PC-3 (cell line): ENCODE measurements around the gene SHTN1. TPM values are rescaled to one million over a fixed set of nuclear protein-coding genes. Genes with fewer than 3 reads are reported as not detected.

Experiments
- ATAC-seq: fragments of 200-7000 bp; cut with Tn5 transposase; 2 replicates; pipeline ENCODE4 v1.9.1; 2020; ENCODE audit warnings: mild to moderate bottlenecking, moderate library complexity
- BruUV-seq: library from RNA; stranded (reverse); fragments of 400-500 nt; replicated peaks from 2 replicates; lab custom pipeline; 2021; lab: Mats Ljungman, UMichigan
- CTCF ChIA-PET: fragments of 300-600 bp; sonication (Branson Sonifier 250); formaldehyde crosslinking; loops from one replicate; lab custom pipeline; 2022; ENCODE audit warnings: antibody characterized with exemption; lab: Charles Lee
- POLR2A ChIA-PET: fragments of 300-600 bp; sonication (Branson Sonifier 250); formaldehyde crosslinking; loops from one replicate; lab custom pipeline; 2022; ENCODE audit warnings: antibody characterized with exemption; ENCODE audit not compliant: unreplicated experiment; lab: Charles Lee
- DNase-seq: peaks from one replicate; pipeline ENCODE4 v3.0.0-alpha.2; 2015
- H2AFZ ChIP-seq: fragments of 300-600 bp; sonication (generic); 2 replicates; pipeline ENCODE4 v1.6.0; 2016; ENCODE audit warnings: antibody characterized with exemption, low read length
- H3F3A ChIP-seq: fragments of 300-600 bp; sonication (generic); one replicate; pipeline ENCODE4 v1.6.0; 2017; ENCODE audit warnings: antibody characterized with exemption, low read length, control low read depth, mild to moderate bottlenecking; ENCODE audit not compliant: unreplicated experiment
- H3K27ac ChIP-seq: fragments of 300-600 bp; sonication (generic); 2 replicates; pipeline ENCODE4 v1.5.1; 2016; ENCODE audit warnings: mild to moderate bottlenecking, low read length
- H3K27me3 ChIP-seq: fragments of 300-600 bp; sonication (generic); 2 replicates; pipeline ENCODE4 v1.6.1; 2016; ENCODE audit warnings: low read length, mixed read lengths
- H3K36me3 ChIP-seq: fragments of 300-600 bp; sonication (generic); 2 replicates; pipeline ENCODE4 v1.6.1; 2016; ENCODE audit warnings: low read depth, mixed run types, low read length, mixed read lengths
- H3K4me1 ChIP-seq: fragments of 300-600 bp; sonication (generic); 2 replicates; pipeline ENCODE4 v1.5.1; 2016; ENCODE audit warnings: low read length; ENCODE audit not compliant: insufficient read depth
- H3K4me2 ChIP-seq: fragments of 300-600 bp; sonication (generic); 2 replicates; pipeline ENCODE4 v1.6.0; 2016; ENCODE audit warnings: low read length
- H3K4me3 ChIP-seq: fragments of 300-600 bp; sonication (generic); 2 replicates; pipeline ENCODE4 v1.5.1; 2016; ENCODE audit warnings: mild to moderate bottlenecking, low read length, mixed read lengths
- H3K79me2 ChIP-seq: fragments of 300-600 bp; sonication (generic); 2 replicates; pipeline ENCODE4 v1.6.1; 2017; ENCODE audit warnings: low read length, mixed read lengths
- H3K9ac ChIP-seq: fragments of 300-600 bp; sonication (generic); 2 replicates; pipeline ENCODE4 v1.6.0; 2016; ENCODE audit warnings: mild to moderate bottlenecking, low read length
- H3K9me2 ChIP-seq: fragments of 300-600 bp; sonication (generic); replicated peaks from 2 replicates; pipeline ENCODE4 v1.6.1; 2016; ENCODE audit warnings: mixed run types, low read length, mixed read lengths
- H3K9me3 ChIP-seq: fragments of 300-600 bp; sonication (generic); 2 replicates; pipeline ENCODE4 v1.6.1; 2016; ENCODE audit warnings: low read length, mixed read lengths
- H4K20me1 ChIP-seq: fragments of 300-600 bp; sonication (generic); 2 replicates; pipeline ENCODE4 v1.6.1; 2016; ENCODE audit warnings: low read length, mixed read lengths
- EZH2 ChIP-seq: fragments of 300-600 bp; sonication (generic); IDR thresholded peaks from one replicate; pipeline ENCODE4 v1.6.1; 2017; ENCODE audit warnings: antibody characterized with exemption, mild to moderate bottlenecking, low read length; ENCODE audit not compliant: unreplicated experiment
- EZH2phosphoT487 ChIP-seq: fragments of 300-600 bp; sonication (generic); IDR thresholded peaks from 2 replicates; pipeline ENCODE4 v1.6.1; 2018; ENCODE audit warnings: mild to moderate bottlenecking, antibody characterized with exemption, low read length, borderline replicate concordance
- intact Hi-C: fragments of 100-400 bp; cut with micrococcal nuclease; formaldehyde crosslinking; loops from 2 replicates; pipeline ENCODE4 v1.9.0; 2023
- total RNA-seq: library from RNA; depleted of rRNA; stranded (reverse); fragments of >200 nt; gene quantifications from 2 replicates; pipeline ENCODE4 v1.2.3, GENCODE V29; 2014
- TF ChIP-seq, protein P1 (sequence below): fragments of 300-600 bp; sonication (generic); conservative IDR thresholded peaks from 2 replicates; pipeline ENCODE4 v1.5.1; 2017; ENCODE audit warnings: antibody characterized with exemption, low read depth, mild to moderate bottlenecking, low read length

The SHTN1 gene
- total RNA-seq, 1 experiment from 2014 or later: 13.0 TPM

DNA sequence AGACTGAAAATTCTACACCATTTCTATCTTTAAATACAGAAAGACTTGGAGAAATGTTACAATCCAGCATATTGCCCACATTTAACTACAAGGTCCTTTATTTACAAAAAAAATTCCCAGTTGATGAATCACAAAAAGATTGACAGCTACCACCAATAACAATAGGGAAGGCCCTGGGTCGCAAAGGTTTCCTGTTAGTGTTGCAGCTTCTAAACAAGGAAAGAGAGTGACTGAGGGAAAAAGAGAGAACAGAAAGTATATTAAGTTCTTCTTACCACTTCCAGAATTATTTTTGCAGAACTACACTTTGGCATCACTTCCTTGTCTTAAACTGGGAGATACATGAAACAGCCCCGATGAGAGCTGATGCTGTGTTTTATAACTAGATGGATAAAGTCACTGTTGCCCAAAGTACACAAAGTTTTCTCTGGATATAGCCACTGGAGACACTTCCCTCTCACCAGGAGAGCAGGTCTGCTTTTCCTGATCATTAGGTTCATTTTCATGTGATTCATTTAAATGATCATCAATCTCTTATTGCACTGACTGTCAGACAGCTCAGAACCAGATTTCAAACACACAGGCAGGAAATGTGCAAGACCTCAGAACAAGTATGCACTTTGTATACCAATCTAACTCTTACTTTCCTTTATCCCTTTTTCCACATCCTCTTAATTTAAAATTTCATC lies 57.0 kb downstream of the SHTN1 start:
- no peaks in the 10 kb centered on the region for H3K9me2 ChIP-seq
- TF ChIP-seq EZH2 (no peak), EZH2phosphoT487 (no peak)
- TF ChIP-seq, protein P1, sequence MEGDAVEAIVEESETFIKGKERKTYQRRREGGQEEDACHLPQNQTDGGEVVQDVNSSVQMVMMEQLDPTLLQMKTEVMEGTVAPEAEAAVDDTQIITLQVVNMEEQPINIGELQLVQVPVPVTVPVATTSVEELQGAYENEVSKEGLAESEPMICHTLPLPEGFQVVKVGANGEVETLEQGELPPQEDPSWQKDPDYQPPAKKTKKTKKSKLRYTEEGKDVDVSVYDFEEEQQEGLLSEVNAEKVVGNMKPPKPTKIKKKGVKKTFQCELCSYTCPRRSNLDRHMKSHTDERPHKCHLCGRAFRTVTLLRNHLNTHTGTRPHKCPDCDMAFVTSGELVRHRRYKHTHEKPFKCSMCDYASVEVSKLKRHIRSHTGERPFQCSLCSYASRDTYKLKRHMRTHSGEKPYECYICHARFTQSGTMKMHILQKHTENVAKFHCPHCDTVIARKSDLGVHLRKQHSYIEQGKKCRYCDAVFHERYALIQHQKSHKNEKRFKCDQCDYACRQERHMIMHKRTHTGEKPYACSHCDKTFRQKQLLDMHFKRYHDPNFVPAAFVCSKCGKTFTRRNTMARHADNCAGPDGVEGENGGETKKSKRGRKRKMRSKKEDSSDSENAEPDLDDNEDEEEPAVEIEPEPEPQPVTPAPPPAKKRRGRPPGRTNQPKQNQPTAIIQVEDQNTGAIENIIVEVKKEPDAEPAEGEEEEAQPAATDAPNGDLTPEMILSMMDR: no peak
- no TSS peak for BruUV-seq
- peaks cover 22% of the 10 kb centered on the region for H3K4me1 ChIP-seq
- CTCF ChIA-PET: no interaction called here
- peak overlapping the region; percentile 88 for H3K4me2 ChIP-seq
- no peaks in the 10 kb centered on the region for H3F3A ChIP-seq
- no peaks in the 10 kb centered on the region for H3K27me3 ChIP-seq
- intact Hi-C loops: loop anchor here (1.0 to 5.0 kb wide), 3 partner anchors 57 to 124 kb away; partner anchors contain the start of gene SHTN1
- ATAC-seq (peak; percentile 86), DNase-seq (peak; percentile 81)
- peak overlapping the region; percentile 79 for H3K27ac ChIP-seq
- peak overlapping the region; percentile 58 for H3K4me3 ChIP-seq
- no peaks in the 10 kb centered on the region for H3K79me2 ChIP-seq
- H3K9ac ChIP-seq: 0 out of 2 replicates have a peak overlapping the region, but pooled peaks have one; percentile 5
- no peak overlapping the region for H2AFZ ChIP-seq
- no peaks in the 10 kb centered on the region for H3K9me3 ChIP-seq
- peaks cover 15% of the 10 kb centered on the region; the same call in 1 of the 2 replicates for H3K36me3 ChIP-seq
- no peaks in the 10 kb centered on the region for H4K20me1 ChIP-seq
- POLR2A ChIA-PET: no interaction called here

DNA sequence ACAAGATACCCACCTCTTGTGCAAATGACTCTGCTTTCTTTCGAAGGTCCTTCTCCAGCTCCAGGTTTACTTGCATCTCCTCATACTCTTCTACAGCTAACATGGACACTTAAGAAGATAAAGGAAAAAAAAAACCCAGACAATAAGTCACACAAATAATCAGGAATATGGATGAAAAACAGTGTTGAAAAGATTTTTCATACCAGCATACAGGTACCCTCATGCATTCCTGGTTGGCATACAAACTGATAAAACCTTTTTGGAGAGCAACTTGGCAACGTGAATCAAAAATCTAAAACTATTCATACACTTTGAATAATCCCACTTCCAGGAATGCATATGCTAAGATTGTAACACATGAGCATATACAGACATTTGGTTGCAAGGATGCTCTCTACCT lies 60.1 kb downstream of the SHTN1 start:
- H3K9ac ChIP-seq: no peak overlapping the region
- H3K27ac ChIP-seq: no peak overlapping the region
- POLR2A ChIA-PET: no interaction called here
- peaks cover 15% of the 10 kb centered on the region; the same call in 1 of the 2 replicates for H3K36me3 ChIP-seq
- BruUV-seq: no TSS peak
- no peak for TF ChIP-seq EZH2
- TF ChIP-seq, protein P1: no peak
- TF ChIP-seq EZH2phosphoT487: no peak
- no peaks in the 10 kb centered on the region for H3K9me3 ChIP-seq
- no peaks in the 10 kb centered on the region for H3F3A ChIP-seq
- intact Hi-C loops: loop anchor here (5.0 kb wide), 1 partner anchor 127 kb away; no protein-coding TSS in a partner anchor
- no peak for ATAC-seq
- H3K79me2 ChIP-seq: no peaks in the 10 kb centered on the region
- no peak overlapping the region for H3K4me2 ChIP-seq
- H3K4me1 ChIP-seq: peaks cover 22% of the 10 kb centered on the region
- H3K27me3 ChIP-seq: no peaks in the 10 kb centered on the region
- H2AFZ ChIP-seq: no peak overlapping the region
- no peak overlapping the region for H3K4me3 ChIP-seq
- no peak for DNase-seq
- CTCF ChIA-PET: no interaction called here
- no peaks in the 10 kb centered on the region for H4K20me1 ChIP-seq
- no peaks in the 10 kb centered on the region for H3K9me2 ChIP-seq

DNA sequence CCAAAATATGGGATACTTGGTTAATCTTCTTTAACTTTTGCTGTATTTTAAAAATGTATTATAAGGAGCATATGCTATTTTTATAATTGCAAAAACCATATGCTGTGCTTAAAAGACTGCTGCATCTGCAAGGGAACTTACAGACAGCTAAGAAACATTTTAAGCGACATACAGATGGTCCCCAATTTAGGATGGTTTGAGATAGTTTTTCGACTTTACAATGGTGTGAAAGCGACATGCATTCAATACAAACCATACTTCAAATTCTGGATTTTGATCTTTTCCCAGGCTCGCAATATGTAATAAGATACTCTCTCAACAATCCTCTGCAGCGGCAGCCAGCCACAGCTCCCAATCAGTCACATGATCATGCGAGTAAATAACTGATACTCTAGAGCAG lies 73.2 kb downstream of the SHTN1 start:
- ChIA-PET POLR2A (no interaction called here), CTCF (no interaction called here)
- Histone ChIP-seq H3K27me3 (no peaks in the 10 kb centered on the region), H3K4me1 (no peaks in the 10 kb centered on the region), H3K9me3 (no peaks in the 10 kb centered on the region), H3K36me3 (peaks cover 8% of the 10 kb centered on the region), H3K9me2 (no peaks in the 10 kb centered on the region), H3K79me2 (no peaks in the 10 kb centered on the region), H3K27ac (no peak overlapping the region), H2AFZ (no peak overlapping the region), H3K4me3 (no peak overlapping the region), H4K20me1 (no peaks in the 10 kb centered on the region), H3K4me2 (no peak overlapping the region), H3F3A (no peaks in the 10 kb centered on the region), H3K9ac (no peak overlapping the region)
- intact Hi-C loops: no loop called here
- BruUV-seq: no TSS peak
- ATAC-seq: no peak
- TF ChIP-seq, protein P1: no peak
- TF ChIP-seq EZH2phosphoT487 (no peak), EZH2 (no peak)
- DNase-seq: no peak
